Gastroesophageal sphincter (tissue), 4 donors: ENCODE measurements around the gene ETNPPL. TPM values are rescaled to one million over a fixed set of nuclear protein-coding genes. Genes with fewer than 3 reads are reported as not detected.

ENCODE experiments used
- ATAC-seq: fragments of 150-250 bp; one replicate; pipeline ENCODE4 v1.9.1; 2016; ENCODE audit warnings: mild to moderate bottlenecking, moderate library complexity
- H3K27ac ChIP-seq, 4 donors: fragments of 200-600 bp; sonication (generic) in 3 of 4; 1 replicate in 3 of 4; 2 replicates in 1 of 4; pipeline ENCODE4 v1.5.1; 2016 to 2019
- H3K27me3 ChIP-seq: fragments of 200-600 bp; sonication (generic); one replicate; pipeline ENCODE4 v1.5.1; 2019
- H3K36me3 ChIP-seq, 2 donors: fragments of 200-600 bp; sonication (generic); one replicate each; pipeline ENCODE4 v1.5.1; 2019; ENCODE audit warnings: control low read depth in 1 of 2
- H3K4me1 ChIP-seq, 3 donors: fragments of 200-600 bp; sonication (generic); 1 replicate in 2 of 3; 2 replicates in 1 of 3; pipeline ENCODE4 v1.5.1; 2016 to 2019; ENCODE audit warnings: control low read depth in 2 of 3
- H3K4me3 ChIP-seq, 2 donors: fragments of 200-600 bp; sonication (generic); one replicate each; pipeline ENCODE4 v1.5.1; 2019; ENCODE audit warnings: mild to moderate bottlenecking in 1 of 2, moderate library complexity in 1 of 2
- H3K9me3 ChIP-seq, 3 donors: fragments of 200-600 bp; sonication (generic); one replicate each; pipeline ENCODE4 v1.5.1; 2017 to 2019; ENCODE audit warnings: control low read depth in 2 of 3
- CTCF ChIP-seq, 4 experiments: fragments of 200-600 bp in 2 of 4; fragments of 450-650 bp in 2 of 4; sonication (generic) in 1 of 4; IDR thresholded peaks; one replicate each; pipeline ENCODE4 v1.5.1; 2017 to 2019; ENCODE audit warnings: antibody characterized with exemption in 4 of 4, mild to moderate bottlenecking in 2 of 4, moderate library complexity in 2 of 4
- EP300 ChIP-seq: sonication (generic); formaldehyde crosslinking; IDR thresholded peaks from one replicate; pipeline ENCODE4 v1.6.1; 2017; ENCODE audit warnings: antibody characterized with exemption, mild to moderate bottlenecking
- POLR2A ChIP-seq, 2 donors: fragments of 450-650 bp; IDR thresholded peaks; one replicate each; pipeline ENCODE4 v1.6.1; 2017; ENCODE audit warnings: antibody characterized with exemption in 2 of 2, mild to moderate bottlenecking in 2 of 2, moderate library complexity in 1 of 2
- POLR2AphosphoS5 ChIP-seq: sonication (generic); formaldehyde crosslinking; IDR thresholded peaks from one replicate; pipeline ENCODE4 v1.6.1; 2017; ENCODE audit warnings: antibody characterized with exemption
- WGBS, 2 donors: methylation state at CpG; one replicate each; pipeline ENCODE4 v1.1.5; 2018; ENCODE audit warnings: low coverage in 1 of 2; 5-methylcytosine and 5-hydroxymethylcytosine counted together
- total RNA-seq, 4 donors: library from RNA; depleted of rRNA; stranded (reverse); fragments of >200 nt; gene quantifications; one replicate each; pipeline ENCODE4 v1.1.0, GENCODE V29; 2016

ETNPPL gene
- total RNA-seq, 4 donors from 2014 or later, result not detected

DNA sequence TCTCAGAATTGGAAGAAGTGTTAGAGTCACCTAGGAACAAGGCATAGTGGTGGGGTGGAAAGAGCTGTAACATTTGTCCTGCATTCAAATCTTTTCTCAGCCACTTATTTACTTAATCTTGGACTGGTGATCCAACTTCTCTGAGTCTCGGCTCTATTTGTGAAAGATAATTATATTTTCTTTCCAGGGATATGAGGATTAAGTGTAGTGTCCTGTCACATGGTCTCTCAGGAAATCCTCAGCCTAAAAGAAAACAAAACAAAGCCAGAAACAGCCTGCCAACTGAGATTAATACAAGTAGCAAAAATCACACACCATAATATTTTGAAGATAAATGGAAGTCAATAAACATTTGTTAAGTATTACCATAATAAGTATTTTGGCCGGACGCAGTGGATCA is 33.3 kb upstream of the ETNPPL start:
- Histone ChIP-seq H3K27ac (peak overlapping the region in 1 of 4 donors; percentile 23), H3K27me3 (no peaks in the 10 kb centered on the region), H3K4me3 (no peak overlapping the region), H3K4me1 (peaks cover 0 to 20% (median 3%) of the 10 kb centered on the region in 3 donors), H3K9me3 (no peaks in the 10 kb centered on the region), H3K36me3 (no peaks in the 10 kb centered on the region)
- no peak for ATAC-seq
- WGBS, 2 donors, result 27 to 43% methylated on average over 3 of the region's 3 CpGs
- no peak for TF ChIP-seq POLR2A (IDR thresholded peaks at IDR 0.05)
- TF ChIP-seq CTCF (IDR thresholded peaks at IDR 0.05), result no peak
- TF ChIP-seq POLR2AphosphoS5, result no peak
- no peak for TF ChIP-seq EP300

- no peaks in the 10 kb centered on the region for H3K27me3 ChIP-seq
- peaks cover 0 to 20% (median 3%) of the 10 kb centered on the region in 3 donors for H3K4me1 ChIP-seq
- no peaks in the 10 kb centered on the region for H3K36me3 ChIP-seq
- no peak overlapping the region for H3K4me3 ChIP-seq
- ATAC-seq, result no peak
- peak overlapping the region in 1 of 4 donors; percentile 23 for H3K27ac ChIP-seq
- TF ChIP-seq EP300 (no peak), POLR2A (IDR thresholded peaks at IDR 0.05) (no peak), CTCF (IDR thresholded peaks at IDR 0.05) (no peak), POLR2AphosphoS5 (no peak)
- H3K9me3 ChIP-seq, result no peaks in the 10 kb centered on the region
Observed at GRCh38 chr4:108795733-108796132, 32.9 kb upstream of the ETNPPL start.

DNA sequence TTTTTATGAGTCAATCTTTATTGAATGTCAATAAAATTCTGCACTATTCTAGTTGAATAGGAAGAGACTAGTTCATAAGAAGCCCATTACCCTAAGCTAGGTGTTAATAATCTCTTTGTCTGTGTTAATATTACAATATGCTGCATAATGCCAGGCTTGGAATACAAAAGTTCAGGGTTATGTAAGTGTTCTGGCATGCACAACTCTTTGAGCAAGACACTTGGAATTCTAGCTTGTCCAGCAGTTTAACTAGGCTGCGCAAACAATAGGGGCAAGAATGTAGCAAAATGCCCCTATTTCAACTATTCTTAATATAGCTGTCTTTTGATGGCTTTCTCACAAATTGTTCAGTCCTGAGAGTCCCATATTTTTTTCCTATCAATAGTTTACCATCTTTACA is 31.3 kb upstream of the ETNPPL start:
- TF ChIP-seq POLR2A (IDR thresholded peaks at IDR 0.05) (no peak), CTCF (IDR thresholded peaks at IDR 0.05) (no peak), EP300 (no peak), POLR2AphosphoS5 (no peak)
- Histone ChIP-seq H3K9me3 (no peaks in the 10 kb centered on the region), H3K36me3 (no peaks in the 10 kb centered on the region), H3K4me3 (no peak overlapping the region), H3K4me1 (peaks cover 0 to 20% (median 3%) of the 10 kb centered on the region in 3 donors), H3K27ac (no peak overlapping the region), H3K27me3 (no peaks in the 10 kb centered on the region)
- 36 to 73% methylated on average over 1 of the region's 1 CpG for WGBS, 2 donors
- no peak for ATAC-seq

GRCh38 chr4:108793415-108793814 is 30.6 kb upstream of the ETNPPL start:
- Histone ChIP-seq H3K4me3 (no peak overlapping the region), H3K27me3 (no peaks in the 10 kb centered on the region), H3K9me3 (no peaks in the 10 kb centered on the region), H3K27ac (no peak overlapping the region), H3K36me3 (no peaks in the 10 kb centered on the region), H3K4me1 (peaks cover 0 to 20% (median 3%) of the 10 kb centered on the region in 3 donors)
- 100% methylated on average over 1 of the region's 1 CpG for WGBS, 2 donors
- TF ChIP-seq EP300, result no peak
- TF ChIP-seq POLR2A (IDR thresholded peaks at IDR 0.05), result no peak
- no peak for TF ChIP-seq POLR2AphosphoS5
- no peak for TF ChIP-seq CTCF (IDR thresholded peaks at IDR 0.05)
- no peak for ATAC-seq

DNA sequence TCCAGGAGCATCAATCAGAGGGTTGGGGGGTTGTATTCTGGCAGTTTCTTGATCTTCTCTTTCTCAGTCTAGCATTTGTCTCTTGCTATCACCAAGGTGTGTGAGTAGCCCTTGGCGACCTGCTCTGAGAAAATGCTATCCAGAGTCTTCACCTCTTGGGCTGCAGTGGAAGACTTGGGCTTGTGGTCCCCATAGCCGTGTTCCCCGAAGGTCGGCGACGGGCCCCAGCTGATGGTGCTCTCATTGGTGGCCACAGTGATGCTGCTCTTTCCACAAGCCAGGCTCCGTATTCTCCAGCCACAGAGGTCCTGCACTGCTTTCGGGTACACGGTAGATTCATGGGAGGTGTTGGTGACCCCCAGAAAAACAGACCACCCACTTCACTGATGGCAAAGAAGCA is 25.9 kb upstream of the ETNPPL start:
- H3K36me3 ChIP-seq, result no peaks in the 10 kb centered on the region
- 93 to 100% methylated on average over 1 to 5 of the region's 9 CpGs for WGBS, 2 donors
- TF ChIP-seq POLR2AphosphoS5 (no peak), EP300 (no peak), CTCF (IDR thresholded peaks at IDR 0.05) (no peak), POLR2A (IDR thresholded peaks at IDR 0.05) (no peak)
- no peak for ATAC-seq
- H3K4me3 ChIP-seq, result no peak overlapping the region
- H3K27me3 ChIP-seq, result no peaks in the 10 kb centered on the region
- no peak overlapping the region for H3K27ac ChIP-seq
- H3K9me3 ChIP-seq, result no peaks in the 10 kb centered on the region
- peaks cover 0 to 2% (median 0%) of the 10 kb centered on the region in 3 donors for H3K4me1 ChIP-seq
